ENCODE results near the gene SETBP1.

Gene SETBP1

GRCh38 chr18:44801781-44802180, 121.1 kb downstream of the SETBP1 start:
- no peak for DNase-seq (ENCODE audit: low read depth in 1 of 2, low spot score in 1 of 2)
- TF ChIP-seq JUND (IDR thresholded peaks at IDR 0.05; ENCODE audit: low read depth), result no peak
- in situ Hi-C loops (cut with HindIII; ENCODE audit: low pct_unique_long_range_greater_than_20kb, low sequenced_read_pairs), result no loop called here

GRCh38 chr18:44802508-44802907, 121.8 kb downstream of the SETBP1 start:
- no peak for TF ChIP-seq JUND (IDR thresholded peaks at IDR 0.05; ENCODE audit: low read depth)
- DNase-seq (ENCODE audit: low read depth in 1 of 2, low spot score in 1 of 2), result no peak
- in situ Hi-C loops (cut with HindIII; ENCODE audit: low pct_unique_long_range_greater_than_20kb, low sequenced_read_pairs), result no loop called here

GRCh38 chr18:44803019-44803650, 122.4 kb downstream of the SETBP1 start:
- peak in 1 of 2 experiments; percentile 51 for DNase-seq (ENCODE audit: low read depth in 1 of 2, low spot score in 1 of 2)
- in situ Hi-C loops (cut with HindIII; ENCODE audit: low pct_unique_long_range_greater_than_20kb, low sequenced_read_pairs), result no loop called here
- no peak for TF ChIP-seq JUND (IDR thresholded peaks at IDR 0.05; ENCODE audit: low read depth)

- DNase-seq (ENCODE audit: low read depth in 1 of 2, low spot score in 1 of 2), result no peak
- in situ Hi-C loops (cut with HindIII; ENCODE audit: low pct_unique_long_range_greater_than_20kb, low sequenced_read_pairs), result no loop called here
- TF ChIP-seq JUND (IDR thresholded peaks at IDR 0.05; ENCODE audit: low read depth), result no peak
These were observed 123.3 kb downstream of the SETBP1 start for GRCh38 chr18:44804033-44804432.

GRCh38 chr18:44805176-44805575, 124.5 kb downstream of the SETBP1 start:
- in situ Hi-C loops (cut with HindIII; ENCODE audit: low pct_unique_long_range_greater_than_20kb, low sequenced_read_pairs), result no loop called here
- DNase-seq (ENCODE audit: low read depth in 1 of 2, low spot score in 1 of 2), result no peak
- no peak for TF ChIP-seq JUND (IDR thresholded peaks at IDR 0.05; ENCODE audit: low read depth)

GRCh38 chr18:44805643-44806042, 125.0 kb downstream of the SETBP1 start:
- no peak for DNase-seq (ENCODE audit: low read depth in 1 of 2, low spot score in 1 of 2)
- TF ChIP-seq JUND (IDR thresholded peaks at IDR 0.05; ENCODE audit: low read depth), result no peak
- in situ Hi-C loops (cut with HindIII; ENCODE audit: low pct_unique_long_range_greater_than_20kb, low sequenced_read_pairs), result no loop called here

- DNase-seq (ENCODE audit: low read depth in 1 of 2, low spot score in 1 of 2), result no peak
- no peak for TF ChIP-seq JUND (IDR thresholded peaks at IDR 0.05; ENCODE audit: low read depth)
- in situ Hi-C loops (cut with HindIII; ENCODE audit: low pct_unique_long_range_greater_than_20kb, low sequenced_read_pairs), result no loop called here
These were observed 127.1 kb downstream of the SETBP1 start for GRCh38 chr18:44807766-44808165.

- in situ Hi-C loops (cut with HindIII; ENCODE audit: low pct_unique_long_range_greater_than_20kb, low sequenced_read_pairs), result no loop called here
- no peak for DNase-seq (ENCODE audit: low read depth in 1 of 2, low spot score in 1 of 2)
- TF ChIP-seq JUND (IDR thresholded peaks at IDR 0.05; ENCODE audit: low read depth), result no peak
These were observed 131.0 kb downstream of the SETBP1 start for GRCh38 chr18:44811572-44812125.

- TF ChIP-seq JUND (IDR thresholded peaks at IDR 0.05; ENCODE audit: low read depth), result no peak
- DNase-seq (ENCODE audit: low read depth in 1 of 2, low spot score in 1 of 2), result no peak
- in situ Hi-C loops (cut with HindIII; ENCODE audit: low pct_unique_long_range_greater_than_20kb, low sequenced_read_pairs), result no loop called here
These were observed 131.7 kb downstream of the SETBP1 start for GRCh38 chr18:44812426-44812825.

- in situ Hi-C loops (cut with HindIII; ENCODE audit: low pct_unique_long_range_greater_than_20kb, low sequenced_read_pairs), result no loop called here
- no peak for TF ChIP-seq JUND (IDR thresholded peaks at IDR 0.05; ENCODE audit: low read depth)
- DNase-seq (ENCODE audit: low read depth in 1 of 2, low spot score in 1 of 2), result no peak
These were observed 132.9 kb downstream of the SETBP1 start for GRCh38 chr18:44813586-44813985.

GRCh38 chr18:44815108-44815507, 134.4 kb downstream of the SETBP1 start:
- in situ Hi-C loops (cut with HindIII; ENCODE audit: low pct_unique_long_range_greater_than_20kb, low sequenced_read_pairs), result no loop called here
- no peak for DNase-seq (ENCODE audit: low read depth in 1 of 2, low spot score in 1 of 2)

GRCh38 chr18:44816050-44816449, 135.4 kb downstream of the SETBP1 start:
- in situ Hi-C loops (cut with HindIII; ENCODE audit: low pct_unique_long_range_greater_than_20kb, low sequenced_read_pairs), result no loop called here
- no peak for TF ChIP-seq JUND (IDR thresholded peaks at IDR 0.05; ENCODE audit: low read depth)
- DNase-seq (ENCODE audit: low read depth in 1 of 2, low spot score in 1 of 2), result no peak

More at GRCh38 chr18:44815108-44815507, 134.4 kb downstream of the SETBP1 start:
- no peak for TF ChIP-seq JUND (IDR thresholded peaks at IDR 0.05; ENCODE audit: low read depth)

GRCh38 chr18:44816477-44816876, 135.8 kb downstream of the SETBP1 start:
- no peak for DNase-seq (ENCODE audit: low read depth in 1 of 2, low spot score in 1 of 2)
- in situ Hi-C loops (cut with HindIII; ENCODE audit: low pct_unique_long_range_greater_than_20kb, low sequenced_read_pairs), result no loop called here
- no peak for TF ChIP-seq JUND (IDR thresholded peaks at IDR 0.05; ENCODE audit: low read depth)
